Activated T-helper 1 cell treated with anti-CD3 and anti-CD28 coated beads, Interleukin-2, amount 50 U/mL, for 16 hours (primary cell): ENCODE data around the gene LOXL4.

Experiments
- DNase-seq, 2 donors: peaks; one replicate each; pipeline ENCODE4 v3.0.0-alpha.2; 2020; ENCODE audit warnings: low read depth in 1 of 2, low spot score in 1 of 2

LOXL4 gene

GRCh38 chr10:98267894-98268693 lies at the start of gene LOXL4:
LOXL4 (minus strand) TSS chr10:98268194; CDS start chr10:98263019, 5,175 bp downstream.
- no peak for DNase-seq

- DNase-seq = no peak
These were observed 48.7 kb upstream of the LOXL4 start for GRCh38 chr10:98316661-98317060.

- no peak for DNase-seq
These were observed 48.2 kb upstream of the LOXL4 start for GRCh38 chr10:98316170-98316569.

GRCh38 chr10:98314532-98315284 lies 46.7 kb upstream of the LOXL4 start:
- DNase-seq = no peak

GRCh38 chr10:98313598-98313997 lies 45.6 kb upstream of the LOXL4 start:
- DNase-seq = no peak

GRCh38 chr10:98312822-98313221 lies 44.8 kb upstream of the LOXL4 start:
- no peak for DNase-seq

- DNase-seq = no peak
These were observed 44.4 kb upstream of the LOXL4 start for GRCh38 chr10:98312349-98312748.

- no peak for DNase-seq
These were observed 42.7 kb upstream of the LOXL4 start for GRCh38 chr10:98310701-98311100.

GRCh38 chr10:98309366-98310355 lies 41.7 kb upstream of the LOXL4 start:
- DNase-seq = no peak

- no peak for DNase-seq
These were observed 40.8 kb upstream of the LOXL4 start for GRCh38 chr10:98308669-98309365.

GRCh38 chr10:98307916-98308541 lies 40.0 kb upstream of the LOXL4 start:
- DNase-seq = no peak

- DNase-seq = no peak
These were observed 38.5 kb upstream of the LOXL4 start for GRCh38 chr10:98306501-98306900.

GRCh38 chr10:98303569-98303968 lies 35.6 kb upstream of the LOXL4 start:
- DNase-seq = no peak

- DNase-seq = no peak
These were observed 34.9 kb upstream of the LOXL4 start for GRCh38 chr10:98302741-98303365.

- DNase-seq = no peak
These were observed 33.8 kb upstream of the LOXL4 start for GRCh38 chr10:98301664-98302319.

GRCh38 chr10:98300526-98301229 lies 32.7 kb upstream of the LOXL4 start:
- DNase-seq = no peak

GRCh38 chr10:98299341-98299740 lies 31.3 kb upstream of the LOXL4 start:
- DNase-seq = no peak

- no peak for DNase-seq
These were observed 28.5 kb upstream of the LOXL4 start for GRCh38 chr10:98296524-98296923.

GRCh38 chr10:98295907-98296306 lies 27.9 kb upstream of the LOXL4 start:
- no peak for DNase-seq
